ENCODE data around the gene FOXL3. TPM values are rescaled to one million over a fixed set of nuclear protein-coding genes. Genes with fewer than 3 reads are reported as not detected.

The FOXL3 gene
- total RNA-seq, 1 donor from 2014 or later: not detected

DNA sequence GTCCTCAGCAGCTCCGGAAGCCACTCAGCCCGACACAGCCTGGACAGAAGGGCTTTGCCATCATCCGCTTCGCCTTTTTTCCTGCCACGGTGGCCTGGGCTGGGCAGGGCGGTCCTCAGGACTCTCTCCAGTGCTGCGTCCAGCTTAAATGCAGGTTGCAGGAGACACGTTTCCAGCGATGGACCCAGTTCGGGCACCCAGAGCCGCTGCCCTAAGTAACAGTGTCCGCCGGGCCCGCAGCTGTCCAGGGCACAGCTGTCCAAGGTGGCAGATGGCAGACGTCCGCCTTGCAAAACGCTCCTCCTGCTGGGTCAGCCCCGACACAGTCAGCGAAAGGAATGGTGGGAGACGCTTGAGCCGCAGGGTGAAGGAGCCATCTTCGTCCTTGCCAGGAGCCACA, 37.0 kb upstream of the FOXL3 start:
- Histone ChIP-seq H3K27me3 (ENCODE audit: low read depth) (no peaks in the 10 kb centered on the region), H3K4me3 (no peak overlapping the region)

DNA sequence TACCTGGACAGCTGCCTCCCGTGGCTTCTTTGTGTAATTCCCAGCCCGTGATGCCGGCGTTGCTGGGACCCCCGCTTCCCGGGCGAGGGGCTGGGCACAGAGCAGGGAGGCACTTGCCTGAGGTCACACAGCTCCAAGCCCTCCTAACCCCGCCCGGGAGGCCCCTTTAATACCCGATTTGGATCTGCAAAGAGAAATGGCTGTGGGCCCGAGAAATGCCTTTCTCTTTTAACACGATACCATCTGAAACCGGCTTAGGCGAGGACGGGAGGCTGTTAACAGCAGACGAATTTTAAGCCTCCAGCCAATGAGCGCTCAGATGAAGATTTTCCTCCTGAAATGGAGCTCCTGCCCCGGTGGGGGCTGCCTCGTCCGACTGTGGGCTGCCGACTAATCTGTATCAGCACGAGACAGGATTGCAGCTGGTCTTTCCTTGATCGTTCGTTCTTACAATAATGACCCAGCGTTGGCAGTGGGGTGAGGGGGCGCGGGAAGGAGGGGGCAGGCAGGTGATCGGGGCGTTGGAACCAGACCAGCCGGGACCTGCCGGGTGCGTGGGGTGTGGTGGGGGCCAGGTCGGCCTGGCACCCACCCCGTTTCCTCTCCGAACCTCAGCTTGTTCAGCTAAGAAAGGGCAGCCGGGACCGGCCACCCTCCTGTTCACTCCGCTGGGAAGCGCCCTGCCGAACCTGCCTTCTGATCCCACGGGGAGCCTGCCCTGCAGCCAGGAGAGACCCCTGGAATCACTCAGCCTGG, 36.2 kb upstream of the FOXL3 start:
- no peak overlapping the region for H3K4me3 ChIP-seq
- DNase-seq: no peak
- peaks cover 89% of the 10 kb centered on the region for H3K36me3 ChIP-seq
- H3K4me1 ChIP-seq: no peaks in the 10 kb centered on the region
- H3K27me3 ChIP-seq (ENCODE audit: low read depth): no peaks in the 10 kb centered on the region
- intact Hi-C loops (cut with micrococcal nuclease): no loop called here
- H3K9me3 ChIP-seq (replicated peaks): no peaks in the 10 kb centered on the region
- TF ChIP-seq, protein P1, sequence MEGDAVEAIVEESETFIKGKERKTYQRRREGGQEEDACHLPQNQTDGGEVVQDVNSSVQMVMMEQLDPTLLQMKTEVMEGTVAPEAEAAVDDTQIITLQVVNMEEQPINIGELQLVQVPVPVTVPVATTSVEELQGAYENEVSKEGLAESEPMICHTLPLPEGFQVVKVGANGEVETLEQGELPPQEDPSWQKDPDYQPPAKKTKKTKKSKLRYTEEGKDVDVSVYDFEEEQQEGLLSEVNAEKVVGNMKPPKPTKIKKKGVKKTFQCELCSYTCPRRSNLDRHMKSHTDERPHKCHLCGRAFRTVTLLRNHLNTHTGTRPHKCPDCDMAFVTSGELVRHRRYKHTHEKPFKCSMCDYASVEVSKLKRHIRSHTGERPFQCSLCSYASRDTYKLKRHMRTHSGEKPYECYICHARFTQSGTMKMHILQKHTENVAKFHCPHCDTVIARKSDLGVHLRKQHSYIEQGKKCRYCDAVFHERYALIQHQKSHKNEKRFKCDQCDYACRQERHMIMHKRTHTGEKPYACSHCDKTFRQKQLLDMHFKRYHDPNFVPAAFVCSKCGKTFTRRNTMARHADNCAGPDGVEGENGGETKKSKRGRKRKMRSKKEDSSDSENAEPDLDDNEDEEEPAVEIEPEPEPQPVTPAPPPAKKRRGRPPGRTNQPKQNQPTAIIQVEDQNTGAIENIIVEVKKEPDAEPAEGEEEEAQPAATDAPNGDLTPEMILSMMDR (IDR thresholded peaks at IDR 0.05; ENCODE audit: borderline replicate concordance): no peak
- H3K27ac ChIP-seq (replicated peaks): no peak overlapping the region

More for the DNA sequence above, 37.0 kb upstream of the FOXL3 start:
- H3K36me3 ChIP-seq: peaks cover 92% of the 10 kb centered on the region
- DNase-seq: no peak
- H3K9me3 ChIP-seq (replicated peaks): no peaks in the 10 kb centered on the region
- intact Hi-C loops (cut with micrococcal nuclease): no loop called here
- TF ChIP-seq, protein P1 (IDR thresholded peaks at IDR 0.05; ENCODE audit: borderline replicate concordance): no peak
- no peak overlapping the region for H3K27ac ChIP-seq (replicated peaks)
- H3K4me1 ChIP-seq: no peaks in the 10 kb centered on the region

DNA sequence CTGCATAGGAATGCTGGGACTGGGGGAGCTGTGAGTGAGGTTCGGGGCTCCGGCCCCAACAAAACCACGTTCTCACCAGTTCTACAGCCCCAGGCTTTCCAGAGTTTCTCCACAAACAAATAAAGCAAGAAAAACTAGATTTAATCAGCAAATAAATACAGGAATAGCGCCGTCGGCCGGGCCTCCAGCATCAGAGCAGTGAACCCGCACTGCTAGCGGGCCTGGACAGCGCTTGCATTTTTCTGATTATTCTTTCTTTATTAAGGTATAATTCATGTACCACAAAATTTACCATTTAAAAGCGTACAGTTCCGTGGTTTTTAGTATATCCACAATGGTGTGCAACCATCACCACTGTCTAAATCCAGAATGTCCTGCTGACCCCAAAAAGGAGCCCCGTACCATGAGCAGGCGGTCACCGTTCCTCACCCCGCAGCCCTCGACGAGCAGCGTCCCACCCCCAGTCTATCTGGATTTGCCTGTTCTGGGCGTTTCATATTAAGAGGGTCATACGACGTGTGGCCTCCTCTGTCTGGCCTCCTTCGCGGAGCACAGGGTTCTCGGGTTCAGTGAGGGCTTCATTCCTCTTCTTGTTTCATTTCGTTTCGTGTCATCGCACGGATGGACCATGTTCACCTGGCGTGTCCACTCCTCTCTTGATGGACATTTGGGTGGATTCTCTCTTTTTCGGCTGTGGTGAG, 35.5 kb upstream of the FOXL3 start:
- DNase-seq: no peak
- intact Hi-C loops (cut with micrococcal nuclease): no loop called here
- no peaks in the 10 kb centered on the region for H3K27me3 ChIP-seq (ENCODE audit: low read depth)
- H3K9me3 ChIP-seq (replicated peaks): no peaks in the 10 kb centered on the region
- no peak overlapping the region for H3K27ac ChIP-seq (replicated peaks)
- TF ChIP-seq, protein P1 (IDR thresholded peaks at IDR 0.05; ENCODE audit: borderline replicate concordance): no peak
- no peaks in the 10 kb centered on the region for H3K4me1 ChIP-seq
- peaks cover 89% of the 10 kb centered on the region for H3K36me3 ChIP-seq
- H3K4me3 ChIP-seq: no peak overlapping the region

DNA sequence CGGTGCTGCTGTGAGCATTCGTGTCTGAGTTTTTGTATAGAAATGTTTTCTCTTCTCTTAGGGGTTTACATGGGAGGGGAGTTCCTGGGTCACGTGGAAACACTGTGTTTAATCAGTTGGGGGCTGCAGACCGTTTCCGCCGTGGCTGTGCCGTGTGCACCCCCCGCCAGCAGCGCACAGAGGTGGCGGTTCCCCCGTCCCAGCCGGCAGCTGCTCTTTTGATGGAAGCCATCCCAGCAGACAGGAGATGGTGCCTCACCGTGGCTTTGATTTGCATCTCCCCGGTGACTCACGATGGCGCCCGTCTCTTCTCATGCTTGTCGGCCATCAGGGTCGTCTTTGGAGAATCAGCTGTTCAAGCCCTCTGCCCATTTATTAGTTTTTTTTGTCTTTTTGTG, 34.9 kb upstream of the FOXL3 start:
- Histone ChIP-seq H3K4me1 (no peaks in the 10 kb centered on the region), H3K4me3 (no peak overlapping the region), H3K27me3 (ENCODE audit: low read depth) (no peaks in the 10 kb centered on the region), H3K9me3 (replicated peaks) (no peaks in the 10 kb centered on the region), H3K27ac (replicated peaks) (no peak overlapping the region), H3K36me3 (peaks cover 89% of the 10 kb centered on the region)
- no peak for DNase-seq
- intact Hi-C loops (cut with micrococcal nuclease): no loop called here
- TF ChIP-seq, protein P1 (IDR thresholded peaks at IDR 0.05; ENCODE audit: borderline replicate concordance): no peak

DNA sequence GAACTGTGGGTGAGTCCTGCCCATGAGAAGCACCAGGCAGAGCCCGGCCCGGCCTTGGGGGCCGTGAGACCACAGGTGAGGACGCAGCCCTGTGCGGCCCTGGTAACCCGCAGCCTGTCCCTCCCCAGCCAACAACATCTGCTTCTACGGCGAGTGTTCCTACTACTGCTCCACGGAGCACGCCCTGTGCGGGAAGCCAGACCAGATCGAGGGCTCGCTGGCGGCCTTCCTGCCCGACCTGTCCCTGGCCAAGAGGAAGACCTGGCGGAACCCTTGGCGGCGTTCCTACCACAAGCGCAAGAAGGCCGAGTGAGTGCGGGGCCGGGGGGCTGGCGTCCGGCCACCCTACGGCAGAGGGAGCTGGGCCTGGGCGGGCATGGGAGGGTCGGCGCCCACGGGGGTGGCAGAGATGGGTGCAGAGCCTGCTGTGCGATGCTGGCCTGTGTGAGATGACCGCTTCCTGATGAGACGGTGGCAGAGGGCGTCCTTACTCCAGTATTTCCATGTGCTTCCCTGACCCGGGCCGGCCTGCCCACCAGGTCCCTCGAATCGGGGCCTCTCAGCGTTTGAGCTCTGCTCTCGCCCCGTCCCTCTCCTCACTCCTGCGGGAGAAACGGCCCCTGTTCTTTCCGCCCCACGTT, 34.1 kb upstream of the FOXL3 start:
- Histone ChIP-seq H3K9me3 (replicated peaks) (no peaks in the 10 kb centered on the region), H3K4me3 (no peak overlapping the region), H3K27ac (replicated peaks) (no peak overlapping the region), H3K36me3 (peaks cover 89% of the 10 kb centered on the region), H3K4me1 (no peaks in the 10 kb centered on the region), H3K27me3 (ENCODE audit: low read depth) (no peaks in the 10 kb centered on the region)
- intact Hi-C loops (cut with micrococcal nuclease): no loop called here
- DNase-seq: no peak
- TF ChIP-seq, protein P1 (IDR thresholded peaks at IDR 0.05; ENCODE audit: borderline replicate concordance): no peak

All from left ventricle myocardium inferior (tissue), 1 donor.